Activated T-helper 1 cell treated with anti-CD3 and anti-CD28 coated beads, Interleukin-2, amount 50 U/mL, for 16 hours (primary cell): ENCODE data around the gene SERPINB6.
A peak's percentile ranks its signal among the peaks of the same experiment; 100 is the strongest.
"Not testable (repeated sequence)": the region's sequence is repeated elsewhere in the genome, so short reads cannot be mapped to it uniquely, and the experiment has no call there.

Source experiments
- DNase-seq, 2 donors: peaks; one replicate each; pipeline ENCODE4 v3.0.0-alpha.2; 2020; ENCODE audit warnings: low read depth in 1 of 2, low spot score in 1 of 2

The SERPINB6 gene

DNA sequence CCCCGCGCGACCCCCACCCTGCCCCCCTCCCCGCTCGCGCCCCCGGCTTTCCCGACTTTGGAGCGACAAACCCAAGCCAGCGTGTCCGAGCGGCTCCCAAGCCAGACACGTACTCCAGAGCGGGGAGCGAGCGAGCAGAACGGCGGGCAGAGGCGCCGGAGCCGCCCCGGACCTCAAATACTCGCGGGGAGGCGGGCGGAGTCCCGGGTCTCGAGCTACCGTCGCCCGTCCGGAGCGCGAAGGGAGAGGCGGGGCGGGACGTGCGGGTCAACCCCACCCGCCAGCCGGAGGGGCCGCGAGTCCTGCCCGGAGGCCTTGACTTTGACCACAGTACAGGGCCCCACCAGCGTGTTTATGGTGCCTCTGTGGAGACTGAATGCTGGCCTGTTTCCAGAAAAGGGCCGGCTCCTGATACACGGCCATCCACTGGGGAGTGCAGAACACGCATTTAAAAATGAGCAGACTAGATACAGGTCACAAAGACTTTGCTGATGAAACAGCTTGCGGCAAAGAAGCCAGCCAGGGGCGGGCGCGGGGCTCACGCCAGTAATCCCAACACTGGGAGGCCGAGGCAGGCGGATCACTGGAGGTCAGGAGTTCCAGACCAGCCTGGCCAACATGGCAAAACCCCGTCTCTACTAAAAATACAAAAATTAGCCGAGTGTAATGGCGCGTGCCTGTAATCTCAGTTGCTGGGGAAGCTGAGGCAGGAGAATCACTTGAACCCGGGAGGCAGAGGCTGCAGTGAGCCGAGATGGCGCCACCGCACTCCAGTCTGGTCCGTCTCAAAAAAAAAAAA lies at the start of gene SERPINB6:
TSS of gene SERPINB6 (minus strand) at position 148 of the 799 bp plus-strand sequence. CDS start 12,235 bp downstream, outside the sequence.
- DNase-seq = peak in 1 of 2 donors; percentile 8

DNA sequence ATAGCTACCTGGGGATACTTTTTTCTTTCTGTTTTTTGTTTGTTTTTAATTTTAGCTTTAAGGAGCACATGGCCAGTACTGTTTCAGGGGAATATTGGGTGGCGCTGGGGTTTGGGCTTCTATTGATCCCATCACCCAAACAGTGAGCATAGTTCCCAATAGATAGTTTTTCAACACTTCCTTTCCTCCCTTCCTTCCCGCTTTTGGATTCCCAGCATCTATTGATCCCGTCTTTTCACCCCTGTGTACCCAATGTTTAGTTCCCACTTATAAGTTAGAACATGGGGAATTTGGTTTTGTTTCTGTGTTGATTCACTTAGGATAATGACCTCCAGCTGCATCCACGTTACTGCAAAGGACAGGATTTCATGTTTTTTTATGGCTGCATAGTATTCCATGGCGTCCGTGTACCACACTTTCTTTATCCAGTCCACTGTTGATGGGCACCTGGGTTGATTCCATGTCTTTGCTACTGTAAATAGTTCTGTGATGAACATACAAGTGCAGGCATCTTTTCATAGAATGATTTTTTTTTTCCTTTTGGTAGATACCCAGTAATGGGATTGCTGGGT lies 48.5 kb upstream of the SERPINB6 start:
- DNase-seq = no peak

DNA sequence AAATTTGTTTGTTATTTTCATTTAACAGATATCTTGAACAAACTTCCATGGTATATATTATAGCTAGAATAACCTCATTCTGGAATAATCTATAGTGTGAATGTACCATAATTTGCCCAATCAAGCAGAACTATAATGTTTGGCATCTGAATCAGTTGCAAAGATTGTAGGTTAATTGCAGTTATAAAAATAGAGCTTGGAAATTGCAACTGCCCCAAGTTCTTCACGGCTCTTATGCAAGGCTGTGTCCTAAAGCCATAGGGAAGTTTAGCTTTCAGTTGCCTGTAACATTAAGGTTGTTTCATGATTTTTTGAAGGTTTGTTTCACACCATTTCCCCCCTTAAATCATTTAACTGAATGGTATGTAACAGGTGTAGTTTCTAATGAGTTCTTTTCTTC lies 47.7 kb upstream of the SERPINB6 start:
- DNase-seq = no peak

- DNase-seq = no peak
Observed at GRCh38 chr6:3017304-3017703, 45.9 kb upstream of the SERPINB6 start.

DNA sequence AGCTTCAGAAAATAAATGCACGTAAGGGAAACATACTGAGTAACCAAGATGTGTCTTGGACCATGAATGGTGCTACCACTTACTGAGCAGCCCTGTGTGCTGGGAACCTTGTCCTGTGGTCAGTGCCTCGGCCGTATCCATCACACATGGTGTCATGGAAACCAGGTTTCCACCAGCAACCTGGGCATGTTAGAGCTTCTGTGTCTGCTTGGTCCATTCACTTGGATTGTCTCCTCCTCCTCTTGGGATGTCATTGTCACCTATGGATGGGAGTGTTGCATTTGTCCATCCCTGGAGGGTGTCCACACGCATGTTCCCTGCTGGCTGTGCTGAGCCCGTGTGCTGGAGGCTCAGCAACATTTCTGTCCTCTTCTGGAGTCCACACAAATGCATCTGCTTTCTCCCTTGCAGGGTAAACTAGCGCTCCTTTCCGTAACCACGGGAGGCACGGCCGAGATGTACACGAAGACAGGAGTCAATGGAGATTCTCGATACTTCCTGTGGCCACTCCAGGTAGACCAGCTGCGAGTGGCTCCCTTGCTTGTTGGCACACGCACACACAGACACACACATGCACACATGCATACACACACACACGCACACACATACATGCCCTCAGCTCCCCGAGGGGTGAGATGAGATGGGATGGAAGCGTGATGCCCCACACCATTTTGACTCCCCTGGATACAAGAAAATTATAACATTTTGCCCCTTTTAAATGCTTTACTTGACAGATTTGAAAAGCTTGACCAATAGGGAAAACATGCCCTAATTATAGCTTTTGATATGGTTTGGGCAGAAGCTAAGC lies 45.3 kb upstream of the SERPINB6 start:
- DNase-seq = no peak

- no peak for DNase-seq
Observed at GRCh38 chr6:3015144-3015543, 43.8 kb upstream of the SERPINB6 start.

DNA sequence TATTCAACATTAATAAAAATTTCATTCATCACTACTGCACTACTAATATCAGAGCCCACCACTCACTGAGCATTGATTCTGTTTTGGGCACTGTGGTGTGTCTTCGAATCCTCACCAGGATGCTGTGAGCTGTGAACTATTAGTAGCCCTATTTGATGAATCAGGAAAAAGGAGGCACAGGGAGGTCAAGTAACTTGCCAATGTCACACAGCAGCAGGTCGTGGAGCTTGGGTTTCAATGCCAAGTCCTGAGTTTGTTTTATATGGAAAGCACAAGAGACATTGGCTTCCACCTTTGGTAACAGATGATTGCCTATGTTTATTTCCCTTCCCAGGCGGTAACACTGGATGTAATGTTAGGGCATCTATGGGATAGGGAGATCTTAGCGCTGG lies 43.3 kb upstream of the SERPINB6 start:
- DNase-seq = no peak

- DNase-seq = no peak
Observed at GRCh38 chr6:3013901-3014674, 42.7 kb upstream of the SERPINB6 start.

- no peak for DNase-seq
Observed at GRCh38 chr6:3013486-3013885, 42.1 kb upstream of the SERPINB6 start.

GRCh38 chr6:3011592-3011991 lies 40.2 kb upstream of the SERPINB6 start:
- DNase-seq = no peak

DNA sequence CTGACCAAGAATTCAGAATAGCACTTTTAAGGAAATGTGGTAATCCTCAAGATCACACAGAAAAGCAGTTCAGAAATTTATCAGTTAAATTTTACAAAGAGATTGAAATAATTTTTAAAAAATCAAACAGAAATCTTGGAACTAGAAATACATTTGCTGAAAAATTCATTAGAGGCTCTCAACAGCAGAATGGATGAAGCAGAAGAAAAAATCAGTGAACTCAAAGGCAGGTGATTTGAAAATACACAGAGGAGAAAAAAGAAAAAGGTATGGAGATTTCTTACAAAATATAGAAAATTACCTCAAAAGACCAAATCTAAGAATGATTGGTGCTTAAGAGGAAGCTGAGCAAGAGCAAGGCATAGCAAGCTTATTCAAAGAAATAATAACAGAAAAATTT lies 39.8 kb upstream of the SERPINB6 start:
- DNase-seq = no peak

DNA sequence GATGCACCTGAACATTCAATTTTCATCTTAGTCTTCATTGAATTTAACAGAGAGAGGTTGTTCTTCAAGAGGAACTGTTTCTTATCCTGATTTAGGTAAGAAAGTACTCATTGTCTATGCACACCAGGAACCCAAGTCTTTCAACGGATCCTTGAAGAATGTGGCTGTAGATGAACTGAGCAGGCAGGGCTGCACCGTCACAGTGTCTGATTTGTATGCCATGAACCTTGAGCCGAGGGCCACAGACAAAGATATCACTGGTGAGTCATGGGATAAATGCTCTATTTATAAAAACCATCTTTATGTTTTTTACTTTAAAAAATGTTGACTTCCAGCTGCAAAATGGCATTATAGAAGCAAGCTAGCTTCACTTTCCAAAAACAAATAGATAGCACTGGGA lies 38.6 kb upstream of the SERPINB6 start:
- DNase-seq = no peak

DNA sequence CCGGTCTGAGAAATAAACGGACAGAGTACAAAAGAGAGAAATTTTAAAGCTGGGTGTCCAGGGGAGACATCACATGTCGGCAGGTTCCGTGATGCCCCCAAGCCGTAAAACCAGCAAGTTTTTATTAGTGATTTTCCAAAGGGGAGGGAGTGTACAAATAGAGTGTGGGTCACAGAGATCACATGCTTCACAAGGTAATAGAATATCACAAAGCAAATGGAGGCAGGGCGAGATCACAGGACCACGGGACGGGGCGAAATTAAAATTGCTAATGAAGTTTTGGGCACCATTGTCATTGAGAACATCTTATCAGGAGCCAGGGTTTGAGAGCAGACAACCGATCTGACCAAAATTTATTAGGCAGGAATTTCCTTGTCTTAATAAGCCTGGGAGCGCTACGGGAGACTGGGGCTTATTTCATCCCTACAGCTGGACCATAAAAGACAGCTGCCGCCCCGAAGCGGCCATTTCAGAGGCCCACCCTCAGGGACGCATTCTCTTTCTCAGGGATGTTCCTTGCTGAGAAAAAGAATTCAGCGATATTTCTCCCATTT lies 37.4 kb upstream of the SERPINB6 start:
- not testable (repeated sequence) for DNase-seq

GRCh38 chr6:3007571-3007970 lies 36.2 kb upstream of the SERPINB6 start:
- no peak for DNase-seq

DNA sequence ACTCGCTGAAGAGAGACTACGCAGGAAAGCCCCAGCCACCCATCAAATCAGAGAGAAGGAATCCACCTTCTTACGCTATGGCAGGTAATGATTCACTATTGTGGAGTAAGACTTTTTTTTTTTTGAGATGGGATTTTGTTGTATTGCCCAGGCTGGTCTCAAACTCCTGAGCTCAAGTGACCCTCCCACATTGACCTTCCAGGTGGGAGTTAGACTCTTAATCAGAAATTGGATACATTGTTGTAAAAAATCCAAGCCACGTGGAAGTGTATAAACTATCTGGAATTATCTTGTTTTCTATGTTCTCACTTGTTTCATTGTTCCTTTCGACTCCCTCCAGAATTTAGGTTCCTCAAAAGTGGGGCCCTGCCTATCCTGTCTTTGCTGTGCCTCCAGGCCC lies 35.1 kb upstream of the SERPINB6 start:
- no peak for DNase-seq

DNA sequence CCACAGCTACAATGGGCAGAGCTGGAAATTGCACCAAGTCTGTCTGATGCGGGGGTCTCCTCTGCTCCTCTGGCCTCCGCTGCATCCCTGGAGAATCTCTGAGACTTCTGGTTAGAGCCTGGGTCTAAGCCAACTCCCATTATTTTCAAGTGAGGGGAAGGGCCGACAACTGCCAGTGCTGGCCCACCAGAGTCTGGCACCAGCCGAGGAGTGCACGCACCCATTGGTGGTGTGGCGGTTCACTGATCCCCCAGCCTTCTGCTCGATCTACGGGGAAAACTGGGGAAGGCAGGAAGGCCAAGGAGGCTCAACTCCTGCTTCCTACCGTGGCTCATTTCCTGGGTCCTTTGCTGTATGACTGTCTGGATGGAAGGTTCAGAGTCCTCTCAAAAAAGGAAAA lies 34.5 kb upstream of the SERPINB6 start:
- DNase-seq = no peak

GRCh38 chr6:3005077-3005476 lies 33.7 kb upstream of the SERPINB6 start:
- DNase-seq = no peak

GRCh38 chr6:3003226-3003625 lies 31.9 kb upstream of the SERPINB6 start:
- DNase-seq = not testable (repeated sequence)

DNA sequence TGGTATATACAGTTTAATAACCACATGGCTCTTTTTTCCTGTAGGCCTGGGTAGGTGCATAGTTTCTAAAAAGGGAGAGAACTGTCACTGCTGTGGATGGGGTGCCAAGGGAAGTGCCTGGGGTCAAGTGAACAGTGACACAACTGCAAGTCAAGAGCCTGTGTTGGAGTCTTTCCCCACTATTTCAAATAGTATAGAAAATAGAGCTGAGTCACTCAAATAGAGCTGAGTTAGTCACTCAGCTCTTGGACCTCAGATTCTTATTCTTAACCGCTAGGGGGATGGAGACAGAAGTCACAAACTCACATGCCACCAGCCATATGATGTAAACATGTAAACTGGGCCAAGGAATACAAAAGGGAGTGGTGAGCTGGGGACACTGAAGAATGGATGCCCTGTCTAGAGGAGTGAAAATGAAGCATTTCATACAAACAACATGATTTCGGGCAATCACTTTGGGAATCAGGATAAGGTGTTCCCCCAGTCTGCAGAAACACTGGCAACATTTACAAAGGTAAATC lies 30.5 kb upstream of the SERPINB6 start:
- no peak for DNase-seq

GRCh38 chr6:3001146-3001772 lies 29.9 kb upstream of the SERPINB6 start:
- DNase-seq = no peak
